ENCODE data around the gene MCC.

MCC gene

GRCh38 chr5:113036321-113036720 lies 451.9 kb downstream of the MCC start:
- no peak for DNase-seq (ENCODE audit: low read depth in 2 of 2)

DNA sequence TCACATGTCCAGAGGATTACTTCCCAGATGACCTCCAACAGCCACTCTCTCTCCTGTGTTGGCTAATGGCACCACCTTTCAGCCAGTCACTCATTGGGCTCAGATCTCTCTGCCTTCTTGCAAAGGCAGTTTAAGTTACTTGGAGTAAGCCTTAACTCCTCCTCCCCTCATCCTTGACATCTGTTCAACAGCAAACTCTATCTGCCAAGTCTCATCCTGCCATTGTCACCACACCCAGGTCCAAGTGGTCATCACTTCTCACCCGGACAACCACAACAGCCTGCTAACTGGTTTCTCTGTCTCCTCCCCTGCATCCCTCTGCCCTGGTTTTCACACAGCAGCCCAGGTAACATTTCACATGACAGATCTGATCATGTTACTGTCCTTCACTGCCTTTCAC lies 453.2 kb downstream of the MCC start:
- no peak for DNase-seq (ENCODE audit: low read depth in 2 of 2)

DNA sequence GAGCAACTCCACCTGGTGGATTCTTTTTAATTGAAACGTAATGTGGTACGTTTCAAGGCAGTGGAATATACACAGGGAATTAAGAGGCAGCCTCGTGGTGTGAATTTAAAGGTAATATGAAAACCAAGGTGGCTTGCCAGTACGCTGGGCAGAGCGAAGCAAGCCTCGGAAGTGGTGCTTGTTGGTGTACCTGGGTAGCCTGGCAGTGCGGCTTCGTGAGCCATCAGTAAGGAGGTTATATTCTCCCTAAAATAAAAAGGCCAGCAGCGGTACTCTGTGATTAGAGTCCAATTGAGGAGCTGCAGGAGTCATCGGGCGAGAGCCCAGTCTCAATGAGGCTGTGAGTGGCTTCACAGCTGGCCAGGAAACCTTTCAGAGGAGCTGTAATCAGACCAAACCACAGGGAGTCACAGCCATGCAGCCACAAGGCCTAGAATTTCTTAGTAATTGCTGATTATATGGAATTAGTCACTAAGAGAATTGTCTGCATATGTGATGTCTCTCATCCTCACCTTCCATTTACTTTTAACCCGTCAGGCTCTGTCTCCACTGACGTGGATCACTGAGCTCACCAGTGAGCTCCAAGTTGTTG lies 454.0 kb downstream of the MCC start:
- DNase-seq (ENCODE audit: low read depth in 2 of 2), result peak; percentile 72 to 79

- DNase-seq (ENCODE audit: low read depth in 2 of 2), result no peak
These were observed 456.7 kb downstream of the MCC start for GRCh38 chr5:113031557-113031956.

- DNase-seq (ENCODE audit: low read depth in 2 of 2), result no peak
These were observed 457.1 kb downstream of the MCC start for GRCh38 chr5:113031104-113031503.

DNA sequence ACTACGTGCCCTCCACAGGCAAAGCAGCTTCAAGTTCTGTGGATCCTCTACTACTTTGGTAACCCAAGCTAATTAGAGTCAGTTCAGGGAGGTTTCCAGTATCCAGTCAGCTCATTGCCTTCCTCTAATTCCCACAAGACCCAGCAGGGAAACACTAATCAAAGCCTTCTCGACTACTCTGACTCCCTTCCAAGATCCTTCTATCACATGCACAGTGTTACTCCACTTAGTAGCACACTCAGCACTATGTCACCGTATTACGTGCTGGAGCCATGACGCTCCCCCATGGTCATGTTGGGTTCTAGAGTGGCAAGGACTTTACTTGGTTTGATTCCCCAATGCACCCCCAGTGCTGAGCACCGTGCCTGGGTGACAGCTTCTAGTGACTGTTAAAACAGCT lies 458.6 kb downstream of the MCC start:
- no peak for DNase-seq (ENCODE audit: low read depth in 2 of 2)

DNA sequence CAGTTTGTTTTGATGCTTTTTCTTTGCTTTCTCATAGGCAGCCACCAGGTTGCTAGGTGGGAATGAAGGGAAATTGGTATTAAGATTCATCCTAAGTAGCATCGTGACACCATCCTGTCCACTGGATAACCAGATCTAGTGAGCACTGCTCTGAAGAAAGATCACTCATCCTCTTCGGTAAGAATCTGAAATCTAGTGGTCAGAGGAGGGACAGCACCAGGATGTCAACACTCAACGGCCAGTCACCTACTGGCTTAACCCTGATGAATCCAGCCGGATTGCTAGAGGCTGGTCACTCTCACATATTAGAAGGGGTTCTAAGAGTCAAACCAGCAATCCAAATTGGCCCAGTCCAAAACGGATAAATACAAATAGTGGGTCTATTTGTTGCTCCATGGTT lies 460.8 kb downstream of the MCC start:
- no peak for DNase-seq (ENCODE audit: low read depth in 2 of 2)

DNA sequence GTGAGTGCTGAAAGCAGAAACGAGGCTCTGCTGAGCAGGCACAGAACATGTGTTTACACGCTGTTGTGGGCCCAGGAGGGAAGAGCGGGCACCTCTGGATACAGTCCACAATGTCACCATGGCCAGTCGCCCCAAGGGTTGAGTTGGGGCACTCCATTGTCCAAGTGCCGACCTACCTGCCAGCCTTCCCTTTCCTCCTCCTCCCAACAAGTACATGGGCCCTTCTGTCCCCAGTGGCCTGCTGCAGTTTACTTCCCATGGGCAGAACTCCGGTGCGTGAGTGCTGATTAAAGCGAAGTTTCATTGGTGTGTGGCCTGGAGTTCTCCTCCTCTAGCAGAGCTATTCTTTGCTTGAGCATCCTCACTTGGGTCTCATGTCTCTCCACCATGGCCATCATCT lies 461.2 kb downstream of the MCC start:
- DNase-seq (ENCODE audit: low read depth in 2 of 2), result no peak

- DNase-seq (ENCODE audit: low read depth in 2 of 2), result no peak
These were observed 462.0 kb downstream of the MCC start for GRCh38 chr5:113026211-113026610.

GRCh38 chr5:113025596-113025995 lies 462.7 kb downstream of the MCC start:
- no peak for DNase-seq (ENCODE audit: low read depth in 2 of 2)

DNA sequence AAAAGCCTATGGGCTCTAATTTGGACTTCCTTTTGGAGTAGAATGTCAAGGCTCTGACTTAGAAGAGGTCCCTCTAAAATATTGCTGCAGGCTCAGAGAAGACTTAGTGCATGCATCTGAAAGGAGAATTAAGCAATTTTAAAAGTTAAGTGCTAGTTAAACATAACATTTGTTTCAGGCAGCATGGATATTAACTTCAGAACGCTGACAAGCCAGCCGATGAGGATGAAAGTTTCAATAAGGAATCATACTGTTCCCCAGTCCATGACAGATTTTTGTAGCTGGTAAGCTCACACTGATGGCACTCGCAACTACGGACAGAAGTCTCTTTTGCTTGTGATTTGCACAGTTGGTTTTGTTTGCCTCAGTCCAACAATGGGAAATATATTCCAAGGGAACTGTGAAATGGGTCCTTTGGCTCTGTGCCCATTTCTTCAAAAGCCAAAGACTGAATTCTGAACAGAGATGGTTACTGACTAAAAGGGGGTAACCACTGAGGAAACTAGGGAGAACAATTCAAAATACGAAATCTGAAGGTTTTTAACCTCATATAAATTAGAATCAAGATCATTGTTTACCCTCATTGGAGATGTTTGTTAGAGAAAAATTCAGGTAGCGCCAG lies 464.1 kb downstream of the MCC start:
- no peak for DNase-seq (ENCODE audit: low read depth in 2 of 2)

- no peak for DNase-seq (ENCODE audit: low read depth in 2 of 2)
These were observed 465.6 kb downstream of the MCC start for GRCh38 chr5:113022661-113023060.

DNA sequence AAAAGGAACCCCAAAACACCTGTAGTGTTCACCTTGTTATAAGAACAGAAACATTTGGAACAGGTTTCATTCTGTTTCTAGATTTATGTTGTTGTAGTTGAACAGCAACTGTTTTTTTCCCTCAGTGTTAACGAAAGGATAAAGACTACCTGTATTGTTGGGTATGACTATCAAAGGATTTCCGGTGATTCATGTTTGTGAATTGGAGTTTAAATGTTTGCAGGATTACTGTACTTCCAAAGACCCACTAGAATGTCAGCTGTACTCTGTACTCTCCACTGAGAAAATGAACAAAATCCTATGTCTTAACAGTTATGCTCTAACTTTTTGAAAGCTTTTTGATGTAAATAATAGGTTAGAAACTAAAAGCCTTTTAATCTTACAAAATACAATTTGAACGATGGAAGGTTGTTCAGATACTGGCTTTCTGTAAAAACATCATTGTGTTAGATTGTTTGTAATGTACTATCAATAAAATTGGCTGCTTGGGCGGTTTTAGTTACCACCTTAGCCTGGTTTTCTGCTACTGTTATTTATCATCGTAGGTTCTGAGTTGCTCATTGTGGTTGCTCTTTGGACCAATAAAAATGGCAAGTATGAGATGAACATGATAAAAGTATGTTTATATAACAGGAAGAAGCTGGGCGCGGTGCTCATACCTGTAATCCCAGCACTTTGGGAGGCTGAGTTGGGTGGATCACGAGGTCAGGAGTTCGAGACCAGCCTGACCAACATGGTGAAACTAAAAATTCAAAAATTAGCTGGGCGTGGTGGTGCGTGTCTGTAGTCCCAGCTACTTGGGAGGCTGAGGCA lies 467.6 kb downstream of the MCC start:
- no peak for DNase-seq (ENCODE audit: low read depth in 2 of 2)

- no peak for DNase-seq (ENCODE audit: low read depth in 2 of 2)
These were observed 470.2 kb downstream of the MCC start for GRCh38 chr5:113017881-113018635.

DNA sequence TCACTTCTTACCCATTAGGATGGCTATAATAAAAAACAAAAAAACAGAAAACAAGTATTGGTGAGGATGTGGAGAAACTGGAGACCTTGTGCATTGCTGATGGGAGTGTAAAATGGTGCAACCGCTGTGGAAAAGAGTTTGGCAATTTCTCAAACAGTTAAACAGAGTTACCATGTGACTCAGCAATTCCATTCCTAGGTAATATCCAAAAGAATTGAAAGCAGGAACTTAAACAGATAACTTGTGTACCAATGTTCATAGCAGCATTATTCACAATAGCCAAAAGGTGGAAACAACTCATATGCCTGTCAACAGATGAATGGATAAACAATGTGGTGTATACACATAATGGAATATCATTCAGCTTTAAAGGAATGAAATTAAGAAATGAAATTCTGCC lies 482.8 kb downstream of the MCC start:
- no peak for DNase-seq (ENCODE audit: low read depth in 2 of 2)

DNA sequence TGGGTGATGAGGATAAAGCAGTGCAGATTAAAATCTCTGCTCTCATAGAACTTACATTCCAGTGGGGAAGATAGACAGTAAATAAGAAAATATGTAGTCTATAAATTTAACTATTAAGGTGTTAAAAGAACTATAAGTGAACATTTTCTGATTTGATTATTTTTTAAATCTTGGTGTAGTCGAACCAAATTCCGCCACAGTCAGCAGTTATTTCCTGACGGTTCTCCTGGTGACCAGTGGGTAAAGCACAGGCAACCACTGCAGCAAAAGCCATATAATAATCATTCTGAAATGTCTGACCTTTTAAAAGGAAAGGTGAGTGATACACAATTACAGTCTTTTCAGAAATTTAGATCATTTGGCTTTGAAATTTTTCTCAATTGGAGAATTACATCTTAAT lies 484.5 kb downstream of the MCC start:
- no peak for DNase-seq (ENCODE audit: low read depth in 2 of 2)

- DNase-seq (ENCODE audit: low read depth in 2 of 2), result no peak
These were observed 485.8 kb downstream of the MCC start for GRCh38 chr5:113002423-113002822.

DNA sequence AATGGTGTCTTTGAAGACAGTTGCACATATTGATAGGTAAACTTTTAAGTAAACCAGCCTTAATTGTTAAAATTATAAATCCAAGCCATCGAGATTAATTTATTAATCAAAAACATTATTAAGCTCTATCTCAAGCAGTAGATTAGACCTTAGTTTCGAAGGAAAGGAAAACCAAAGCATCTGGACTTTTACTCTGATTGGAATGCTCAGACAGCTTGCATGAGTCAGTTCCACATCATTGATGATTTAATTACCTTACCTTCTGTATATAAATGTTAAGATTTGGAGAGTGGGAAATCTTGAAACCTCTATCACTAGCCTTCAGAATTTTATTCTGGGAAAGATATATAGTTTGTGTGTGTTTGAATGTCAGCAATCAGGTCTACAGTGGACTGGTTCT lies 487.8 kb downstream of the MCC start:
- no peak for DNase-seq (ENCODE audit: low read depth in 2 of 2)

- no peak for DNase-seq (ENCODE audit: low read depth in 2 of 2)
These were observed 490.0 kb downstream of the MCC start for GRCh38 chr5:112998296-112998695.

GRCh38 chr5:112996830-112997374 lies 491.4 kb downstream of the MCC start:
- no peak for DNase-seq (ENCODE audit: low read depth in 2 of 2)

DNA sequence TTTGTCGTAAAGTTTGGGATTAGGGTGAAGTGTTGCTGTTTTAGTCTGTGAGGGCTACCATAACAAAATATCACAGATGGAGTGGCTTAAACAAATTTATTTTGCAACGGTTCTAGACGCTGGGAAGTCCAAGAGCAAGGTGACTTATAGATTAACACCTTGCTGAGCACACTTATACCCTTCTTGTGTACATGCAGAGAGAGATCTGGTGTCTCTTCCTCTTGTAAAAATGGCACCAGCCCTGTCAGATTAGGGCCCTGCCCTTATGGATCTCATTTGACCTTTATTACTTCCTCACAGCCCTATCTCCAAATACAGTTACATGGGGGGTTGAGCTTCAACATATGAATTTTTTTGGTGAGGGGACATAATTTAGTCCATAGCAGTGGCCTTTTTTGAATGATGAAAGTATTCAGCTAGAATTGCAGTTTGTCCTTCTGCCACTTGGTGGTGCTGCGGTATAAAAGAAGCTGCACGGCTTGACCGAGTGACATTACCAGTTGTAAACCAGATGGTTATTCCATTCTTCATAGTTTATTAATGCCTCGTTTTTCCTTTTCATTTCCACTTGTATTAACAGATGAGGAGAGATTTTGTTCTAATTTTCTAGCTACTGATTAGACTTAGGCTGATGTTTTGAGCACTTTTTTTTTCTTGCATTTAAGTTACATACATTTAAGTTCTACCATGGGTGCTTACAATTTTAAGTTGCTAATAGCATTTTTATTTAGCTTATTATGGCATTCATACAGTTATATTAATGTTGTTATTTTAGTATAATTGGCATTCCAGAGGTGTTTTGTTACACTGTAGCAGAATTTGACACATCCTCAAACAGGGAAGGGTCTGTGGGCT lies 492.3 kb downstream of the MCC start:
- DNase-seq (ENCODE audit: low read depth in 2 of 2), result peak in 1 of 2 experiments; percentile 50

Data from fibroblast of skin of left quadriceps (primary cell).